ENCODE data around the gene ANTXR2. TPM values are rescaled to one million over a fixed set of nuclear protein-coding genes. Genes with fewer than 3 reads are reported as not detected.

ANTXR2 gene
- total RNA-seq, 2 experiments from 2014 or later: 15.3 to 16.7 TPM

DNA sequence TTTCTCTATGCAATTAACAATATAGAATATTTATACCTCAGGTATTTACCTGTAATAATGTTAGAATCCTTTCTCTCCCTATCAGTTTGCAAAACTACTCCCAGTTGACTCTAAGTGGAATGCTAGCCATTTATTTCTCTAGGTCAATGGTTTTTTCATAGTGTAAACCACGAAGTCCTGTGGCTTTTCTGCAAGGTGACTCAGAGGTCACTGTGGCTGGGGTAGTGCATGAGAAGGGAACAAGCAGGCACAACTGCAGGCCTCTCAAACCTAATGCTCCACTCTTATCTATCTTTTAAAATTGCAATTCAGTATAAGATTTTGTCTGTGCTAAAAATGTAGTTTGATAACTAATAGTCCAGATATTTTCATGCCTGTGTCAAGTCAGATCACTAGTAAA, 159.4 kb downstream of the ANTXR2 start:
- Histone ChIP-seq H3K4me3 (ENCODE audit: low read length) (no peak overlapping the region), H3K9me3 (ENCODE audit: control insufficient read depth in 1 of 2, insufficient read depth in 1 of 2, low read length in 2 of 2) (no peaks in the 10 kb centered on the region), H3K36me3 (ENCODE audit: insufficient read depth, low read length) (no peaks in the 10 kb centered on the region), H3K4me1 (ENCODE audit: insufficient read depth, low read length) (no peaks in the 10 kb centered on the region), H3K27ac (ENCODE audit: low read depth in 1 of 2, low read length in 2 of 2) (no peak overlapping the region), H3K27me3 (ENCODE audit: control insufficient read depth in 1 of 2, insufficient read depth in 2 of 2, low read length in 2 of 2) (no peaks in the 10 kb centered on the region)
- no peak for TF ChIP-seq CTCF (IDR thresholded peaks at IDR 0.05)
- no peaks in the 10 kb centered on the region for H3K9me3 Mint-ChIP-seq
- H3K27ac Mint-ChIP-seq: no peak overlapping the region
- H3K4me3 Mint-ChIP-seq: no peak overlapping the region
- ChIA-PET POLR2A (no interaction called here), CTCF (no interaction called here)
- peak in 1 of 14 experiments; percentile 8 for DNase-seq
- peaks cover 10% of the 10 kb centered on the region for H3K4me1 Mint-ChIP-seq (ENCODE audit: low read depth)
- intact Hi-C loops (cut with DNase I, micrococcal nuclease): no loop called here
- H3K27me3 Mint-ChIP-seq: no peaks in the 10 kb centered on the region
- H3K36me3 Mint-ChIP-seq (ENCODE audit: low read depth): peaks cover 13% of the 10 kb centered on the region
- ATAC-seq (ENCODE audit: poor library complexity): no peak

- DNase-seq (no peak), ATAC-seq (ENCODE audit: poor library complexity) (no peak)
- Mint-ChIP-seq H3K9me3 (no peaks in the 10 kb centered on the region), H3K27ac (no peak overlapping the region), H3K27me3 (no peaks in the 10 kb centered on the region), H3K4me3 (no peak overlapping the region), H3K4me1 (ENCODE audit: low read depth) (peaks cover 19% of the 10 kb centered on the region), H3K36me3 (ENCODE audit: low read depth) (peaks cover 55% of the 10 kb centered on the region)
- intact Hi-C loops (cut with DNase I, micrococcal nuclease): no loop called here
- H3K4me3 ChIP-seq (ENCODE audit: low read length): no peak overlapping the region
- ChIA-PET CTCF (no interaction called here), POLR2A (no interaction called here)
- no peaks in the 10 kb centered on the region for H3K9me3 ChIP-seq (ENCODE audit: control insufficient read depth in 1 of 2, insufficient read depth in 1 of 2, low read length in 2 of 2)
- peaks cover 24% of the 10 kb centered on the region for H3K36me3 ChIP-seq (ENCODE audit: insufficient read depth, low read length)
- no peaks in the 10 kb centered on the region for H3K27me3 ChIP-seq (ENCODE audit: control insufficient read depth in 1 of 2, insufficient read depth in 2 of 2, low read length in 2 of 2)
- H3K4me1 ChIP-seq (ENCODE audit: insufficient read depth, low read length): no peaks in the 10 kb centered on the region
- no peak overlapping the region for H3K27ac ChIP-seq (ENCODE audit: low read depth in 1 of 2, low read length in 2 of 2)
- TF ChIP-seq CTCF (IDR thresholded peaks at IDR 0.05): no peak
Measured at GRCh38 chr4:79907001-79907400, 166.0 kb downstream of the ANTXR2 start.

- no peak overlapping the region for H3K27ac ChIP-seq (ENCODE audit: low read depth in 1 of 2, low read length in 2 of 2)
Measured at GRCh38 chr4:79906303-79906702, 166.7 kb downstream of the ANTXR2 start.

More at GRCh38 chr4:79906303-79906702, 166.7 kb downstream of the ANTXR2 start:
- Histone ChIP-seq H3K27me3 (ENCODE audit: control insufficient read depth in 1 of 2, insufficient read depth in 2 of 2, low read length in 2 of 2) (no peaks in the 10 kb centered on the region), H3K4me1 (ENCODE audit: insufficient read depth, low read length) (no peaks in the 10 kb centered on the region), H3K36me3 (ENCODE audit: insufficient read depth, low read length) (peaks cover 24% of the 10 kb centered on the region), H3K4me3 (ENCODE audit: low read length) (no peak overlapping the region), H3K9me3 (ENCODE audit: control insufficient read depth in 1 of 2, insufficient read depth in 1 of 2, low read length in 2 of 2) (no peaks in the 10 kb centered on the region)
- POLR2A ChIA-PET: no interaction called here
- intact Hi-C loops (cut with DNase I, micrococcal nuclease): no loop called here
- CTCF ChIA-PET: no interaction called here
- TF ChIP-seq CTCF (IDR thresholded peaks at IDR 0.05): no peak
- DNase-seq: peak in 3 of 14 experiments; percentile 3 to 32 (median 8)
- Mint-ChIP-seq H3K4me3 (no peak overlapping the region), H3K4me1 (ENCODE audit: low read depth) (peaks cover 19% of the 10 kb centered on the region), H3K9me3 (no peaks in the 10 kb centered on the region), H3K27ac (no peak overlapping the region), H3K27me3 (no peaks in the 10 kb centered on the region), H3K36me3 (ENCODE audit: low read depth) (peaks cover 55% of the 10 kb centered on the region)
- peak; percentile 41 for ATAC-seq (ENCODE audit: poor library complexity)

Data from CD4-positive, alpha-beta T cell (primary cell).